OCI-LY3 (cell line): ENCODE measurements around the gene MERTK.

ENCODE experiments used
- H2AFZ ChIP-seq: fragments of 200-600, 300-600 bp; shearing (Covaris generic); 2 replicates; pipeline ENCODE4 v1.6.0; 2014; ENCODE audit warnings: antibody characterized with exemption, low read depth, low read length
- H3K27ac ChIP-seq: fragments of 200-600, 300-600 bp; sonication (generic); 2 replicates; pipeline ENCODE4 v1.5.1; 2014; ENCODE audit warnings: mild to moderate bottlenecking, low read length, moderate library complexity, mixed read lengths
- H3K27me3 ChIP-seq: fragments of 200-600, 300-600 bp; sonication (generic); 2 replicates; pipeline ENCODE4 v1.6.1; 2014; ENCODE audit warnings: low read depth, low read length, mixed read lengths
- H3K36me3 ChIP-seq: fragments of 200-600, 300-600 bp; sonication (generic); replicated peaks from 2 replicates; pipeline ENCODE3; 2014; ENCODE audit warnings: low read depth, low read length, mixed read lengths
- H3K4me1 ChIP-seq: fragments of 300-600, 200-600 bp; sonication (generic); 2 replicates; pipeline ENCODE4 v1.6.1; 2014; ENCODE audit warnings: low read length, mixed read lengths
- H3K4me2 ChIP-seq: fragments of 200-600, 300-600 bp; sonication (generic); 2 replicates; pipeline ENCODE4 v1.6.1; 2014; ENCODE audit warnings: low read length, mixed read lengths
- H3K4me3 ChIP-seq: fragments of 300-600, 200-600 bp; sonication (generic); 2 replicates; pipeline ENCODE4 v1.5.1; 2014; ENCODE audit warnings: antibody characterized with exemption, mild to moderate bottlenecking, low read length, moderate library complexity
- H3K79me2 ChIP-seq: fragments of 300-600, 200-600 bp; shearing (Covaris generic); 2 replicates; pipeline ENCODE4 v1.6.1; 2014; ENCODE audit warnings: mild to moderate bottlenecking, low read length, mixed read lengths
- H3K9ac ChIP-seq: fragments of 300-600, 200-600 bp; shearing (Covaris generic); 2 replicates; pipeline ENCODE4 v1.6.0; 2014; ENCODE audit warnings: mild to moderate bottlenecking, low read length, moderate library complexity
- H3K9me3 ChIP-seq: fragments of 200-600, 300-600 bp; shearing (Covaris generic); 2 replicates; pipeline ENCODE4 v1.6.1; 2014; ENCODE audit warnings: low read length, mixed read lengths; ENCODE audit not compliant: insufficient read depth
- H4K20me1 ChIP-seq: fragments of 200-600, 300-600 bp; sonication (generic); 2 replicates; pipeline ENCODE4 v1.6.1; 2016; ENCODE audit warnings: low read length, mixed read lengths; ENCODE audit not compliant: insufficient read depth
- CTCF ChIP-seq: fragments of 200-600, 300-600 bp; sonication (generic); IDR thresholded peaks from 2 replicates; pipeline ENCODE4 v1.5.1; 2014; ENCODE audit warnings: antibody characterized with exemption, low read length, low read depth
- EZH2phosphoT487 ChIP-seq: fragments of 200-600 bp; shearing (Covaris generic); IDR thresholded peaks from 2 replicates; pipeline ENCODE4 v1.6.1; 2018; ENCODE audit warnings: antibody characterized with exemption, mixed run types, low read depth

Gene MERTK

DNA sequence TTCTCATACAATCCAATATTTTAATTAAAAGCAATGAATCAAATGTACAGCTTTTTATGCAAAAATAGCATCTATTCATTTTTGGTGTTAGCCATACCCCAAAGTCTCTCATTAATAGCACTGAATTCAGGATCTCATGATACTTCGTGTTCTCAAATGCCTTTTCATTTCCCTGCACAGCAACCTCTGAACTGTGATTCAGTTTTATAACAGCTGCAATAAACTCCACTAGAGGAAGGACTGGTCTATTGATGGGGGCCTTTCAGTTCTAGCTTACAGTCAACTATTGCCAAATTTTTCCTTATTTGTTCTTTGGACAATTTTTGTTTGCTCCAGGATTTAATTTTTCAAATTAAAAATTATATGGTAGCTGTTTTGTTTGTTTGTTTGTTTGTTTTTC is 151.9 kb downstream of the MERTK start:
- no peak overlapping the region for H3K4me3 ChIP-seq
- TF ChIP-seq CTCF, result no peak
- no peaks in the 10 kb centered on the region for H3K9me3 ChIP-seq
- no peaks in the 10 kb centered on the region for H3K27me3 ChIP-seq
- H2AFZ ChIP-seq, result no peak overlapping the region
- H4K20me1 ChIP-seq, result no peaks in the 10 kb centered on the region
- no peaks in the 10 kb centered on the region for H3K36me3 ChIP-seq
- peaks cover 9% of the 10 kb centered on the region for H3K4me1 ChIP-seq
- no peak overlapping the region for H3K27ac ChIP-seq
- H3K4me2 ChIP-seq, result no peak overlapping the region
- no peak overlapping the region for H3K9ac ChIP-seq
- H3K79me2 ChIP-seq, result no peaks in the 10 kb centered on the region

DNA sequence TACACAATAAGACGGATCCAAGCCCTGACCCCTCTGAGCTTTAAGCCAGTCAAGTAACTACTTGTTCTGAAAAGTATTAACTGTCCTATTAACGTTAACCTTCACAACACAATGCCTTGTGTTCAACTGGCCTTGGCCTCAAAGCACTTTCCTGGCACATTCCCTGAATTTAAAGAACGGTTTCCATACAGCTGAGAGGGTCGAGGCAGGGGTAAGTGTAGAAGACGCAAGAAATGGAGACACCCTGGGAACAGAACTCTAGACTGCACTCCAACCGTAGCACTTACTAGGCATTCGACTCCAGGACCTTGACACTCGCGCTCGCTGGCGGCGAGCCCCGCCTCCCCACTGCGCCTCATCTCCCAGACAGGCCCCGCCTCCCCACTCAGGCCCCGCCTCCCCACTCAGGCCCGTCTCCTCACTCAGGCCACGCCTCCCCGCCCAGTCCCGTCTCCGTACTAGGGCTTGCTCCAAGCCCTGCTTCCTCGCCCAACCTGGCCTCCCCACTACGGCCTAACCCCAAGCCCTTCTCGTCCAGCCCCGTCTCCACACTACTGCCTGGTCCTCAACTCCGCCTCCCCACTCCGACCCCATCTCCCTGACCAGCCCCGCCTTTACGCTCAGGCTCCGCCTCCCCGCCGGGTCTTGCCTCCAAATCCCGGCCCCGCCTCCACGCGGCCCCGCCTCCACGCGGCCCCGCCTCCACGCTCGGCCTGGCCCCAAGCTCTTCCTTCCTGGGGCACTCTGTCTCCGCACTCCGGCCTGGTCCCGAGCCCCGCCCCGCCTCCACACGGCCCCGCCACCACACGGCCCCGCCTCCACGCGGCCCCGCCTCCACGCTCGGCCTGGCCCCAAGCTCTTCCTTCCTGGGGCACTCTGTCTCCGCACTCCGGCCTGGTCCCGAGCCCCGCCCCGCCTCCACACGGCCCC is 155.8 kb downstream of the MERTK start:
- Histone ChIP-seq H3K4me1 (peaks cover 22% of the 10 kb centered on the region), H3K9ac (peak overlapping the region; percentile 78)

GRCh38 chr2:112054847-112055729 is 156.7 kb downstream of the MERTK start, which contains the start of gene TMEM87B:
TMEM87B (plus strand) TSS chr2:112055269; CDS start chr2:112055592, 323 bp downstream.
- H3K27ac ChIP-seq, result peak within 1 kb of the TSS; percentile 86
- H3K36me3 ChIP-seq, result peaks cover 19% of the 10 kb centered on the region
- H3K79me2 ChIP-seq, result peaks cover 43% of the 10 kb centered on the region
- H3K9me3 ChIP-seq, result no peaks in the 10 kb centered on the region
- TF ChIP-seq EZH2phosphoT487 (no peak), CTCF (no peak)
- no peaks in the 10 kb centered on the region for H3K27me3 ChIP-seq
- H3K4me2 ChIP-seq, result peak within 1 kb of the TSS; percentile 97
- H2AFZ ChIP-seq, result peak within 1 kb of the TSS; percentile 94
- H3K4me3 ChIP-seq, result peak within 1 kb of the TSS; percentile 98
- no peaks in the 10 kb centered on the region for H4K20me1 ChIP-seq
- H3K9ac ChIP-seq, result peak within 1 kb of the TSS; percentile 83
- H3K4me1 ChIP-seq, result peaks cover 25% of the 10 kb centered on the region

More for the DNA sequence above, 155.8 kb downstream of the MERTK start:
- peak overlapping the region; percentile 98 for H3K4me3 ChIP-seq
- no peaks in the 10 kb centered on the region for H3K27me3 ChIP-seq
- no peaks in the 10 kb centered on the region for H4K20me1 ChIP-seq
- peaks cover 12% of the 10 kb centered on the region for H3K36me3 ChIP-seq
- H3K9me3 ChIP-seq, result no peaks in the 10 kb centered on the region
- H3K79me2 ChIP-seq, result peaks cover 37% of the 10 kb centered on the region
- H3K27ac ChIP-seq, result peak overlapping the region; percentile 86
- H3K4me2 ChIP-seq, result peak overlapping the region; percentile 97
- peak overlapping the region; percentile 94; the same call in 1 of the 2 replicates for H2AFZ ChIP-seq
- TF ChIP-seq EZH2phosphoT487 (no peak), CTCF (no peak)
